ENCODE data around the gene CEP57. TPM values are rescaled to one million over a fixed set of nuclear protein-coding genes. Genes with fewer than 3 reads are reported as not detected.
"Not testable (repeated sequence)": the region's sequence is repeated elsewhere in the genome, so short reads cannot be mapped to it uniquely, and the experiment has no call there.

Gene CEP57
- polyA plus RNA-seq, 3 donors: 13.1 to 24.9 (median 14.9) TPM

DNA sequence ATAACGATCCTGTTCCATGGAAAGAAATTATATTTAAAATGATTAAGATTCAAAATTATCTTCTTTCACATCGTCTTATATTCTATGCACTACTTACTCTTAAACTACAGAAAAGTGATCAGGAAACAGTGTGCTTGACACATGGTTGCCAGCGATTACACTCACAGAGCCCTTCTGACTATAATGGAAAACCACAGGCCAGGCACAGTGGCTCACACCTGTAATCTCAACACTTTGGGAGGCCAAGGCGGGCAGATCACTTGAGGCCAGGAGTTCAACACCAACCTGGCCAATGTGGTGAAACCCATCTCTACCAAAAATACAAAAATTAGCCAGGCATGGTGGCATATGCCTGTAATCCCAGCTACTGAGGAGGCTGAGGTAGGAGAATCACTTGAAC lies 69.7 kb downstream of the CEP57 start:
- H3K9ac ChIP-seq (ENCODE audit: insufficient read depth, low read length, poor library complexity, severe bottlenecking); H3K9me3 Mint-ChIP-seq; H3K36me3 ChIP-seq (replicated peaks in 1 of 2; ENCODE audit: control insufficient read depth in 1 of 2, insufficient read depth in 2 of 2, low read length in 2 of 2); H4K20me1 ChIP-seq (ENCODE audit: insufficient read depth, low read length); H3K27me3 ChIP-seq (ENCODE audit: control insufficient read depth in 2 of 2, insufficient read depth in 2 of 2, low read length in 2 of 2); H2AFZ ChIP-seq (ENCODE audit: insufficient read depth, low read depth, low read length, poor library complexity, severe bottlenecking); H3K36me3 Mint-ChIP-seq; H3K4me2 ChIP-seq (replicated peaks; ENCODE audit: extremely low read depth, low read length, poor library complexity, severe bottlenecking); H3K4me1 ChIP-seq (ENCODE audit: control insufficient read depth in 1 of 2, insufficient read depth in 2 of 2, low read length in 2 of 2); H3K27ac ChIP-seq (ENCODE audit: low read depth in 1 of 2, low read length in 2 of 2); H3K9me3 ChIP-seq (replicated peaks in 1 of 2; ENCODE audit: control insufficient read depth in 1 of 2, insufficient read depth in 1 of 2, low read length in 2 of 2); DNase-seq; intact Hi-C loops (cut with micrococcal nuclease); H3K4me3 Mint-ChIP-seq; H3K79me2 ChIP-seq (ENCODE audit: insufficient read depth, low read length); H3K4me3 ChIP-seq (replicated peaks in 1 of 3; ENCODE audit: low read depth in 2 of 3, low read length in 3 of 3); H3K4me1 Mint-ChIP-seq; H3K27me3 Mint-ChIP-seq (ENCODE audit: low read depth in 3 of 3); H3K27ac Mint-ChIP-seq: not testable (repeated sequence)
- WGBS (ENCODE audit: insufficient coverage): 94% methylated on average over 2 of the region's 4 CpGs

- Histone ChIP-seq H4K20me1 (ENCODE audit: insufficient read depth, low read length) (no peaks in the 10 kb centered on the region), H3K27me3 (ENCODE audit: control insufficient read depth in 2 of 2, insufficient read depth in 2 of 2, low read length in 2 of 2) (no peaks in the 10 kb centered on the region), H3K36me3 (replicated peaks in 1 of 2; ENCODE audit: control insufficient read depth in 1 of 2, insufficient read depth in 2 of 2, low read length in 2 of 2) (no peaks in the 10 kb centered on the region), H3K79me2 (ENCODE audit: insufficient read depth, low read length) (no peaks in the 10 kb centered on the region), H3K27ac (ENCODE audit: low read depth in 1 of 2, low read length in 2 of 2) (no peak overlapping the region), H3K4me2 (replicated peaks; ENCODE audit: extremely low read depth, low read length, poor library complexity, severe bottlenecking) (no peak overlapping the region), H3K9ac (ENCODE audit: insufficient read depth, low read length, poor library complexity, severe bottlenecking) (no peak overlapping the region), H3K4me3 (replicated peaks in 1 of 3; ENCODE audit: low read depth in 2 of 3, low read length in 3 of 3) (no peak overlapping the region), H3K4me1 (ENCODE audit: control insufficient read depth in 1 of 2, insufficient read depth in 2 of 2, low read length in 2 of 2) (no peaks in the 10 kb centered on the region), H2AFZ (ENCODE audit: insufficient read depth, low read depth, low read length, poor library complexity, severe bottlenecking) (no peak overlapping the region), H3K9me3 (replicated peaks in 1 of 2; ENCODE audit: control insufficient read depth in 1 of 2, insufficient read depth in 1 of 2, low read length in 2 of 2) (no peaks in the 10 kb centered on the region)
- WGBS (ENCODE audit: insufficient coverage): 100% methylated on average over 2 of the region's 2 CpGs
- no peak overlapping the region for H3K27ac Mint-ChIP-seq
- H3K4me1 Mint-ChIP-seq: peaks cover 5% of the 10 kb centered on the region
- no peaks in the 10 kb centered on the region for H3K9me3 Mint-ChIP-seq
- no peak for DNase-seq
- intact Hi-C loops (cut with micrococcal nuclease): no loop called here
- H3K36me3 Mint-ChIP-seq: peaks cover 6% of the 10 kb centered on the region in 2 donors
- no peak overlapping the region for H3K4me3 Mint-ChIP-seq
- no peak for TF ChIP-seq CTCF (IDR thresholded peaks at IDR 0.05)
- no peaks in the 10 kb centered on the region for H3K27me3 Mint-ChIP-seq (ENCODE audit: low read depth in 3 of 3)
These were observed 73.3 kb downstream of the CEP57 start for GRCh38 chr11:95863486-95864140.

Data from CD14-positive monocyte (primary cell).